WTC11 (cell line): ENCODE results near the gene SENP7.

ENCODE experiments used
- ATF1 ChIP-seq: sonication (generic); formaldehyde crosslinking; IDR thresholded peaks from 2 replicates; pipeline ENCODE4 v1.8.1; 2023; ENCODE audit warnings: mild to moderate bottlenecking, moderate library complexity, missing genetic modification reagents
- CREB1 ChIP-seq: sonication (generic); formaldehyde crosslinking; IDR thresholded peaks from 2 replicates; pipeline ENCODE4 v1.8.0; 2023; ENCODE audit warnings: mild to moderate bottlenecking, missing genetic modification reagents
- RORB ChIP-seq: fragments of 250-450 bp; sonication (Bioruptor Pico); IDR thresholded peaks from 2 replicates; pipeline ENCODE4 v1.9.0; 2021; ENCODE audit warnings: mild to moderate bottlenecking
- SMAD3 ChIP-seq: sonication (generic); formaldehyde crosslinking; IDR thresholded peaks from 2 replicates; pipeline ENCODE4 v1.8.0; 2022; ENCODE audit warnings: missing genetic modification reagents, mild to moderate bottlenecking, borderline replicate concordance
- TEAD1 ChIP-seq: sonication (generic); formaldehyde crosslinking; IDR thresholded peaks from 2 replicates; pipeline ENCODE4 v1.8.0; 2022; ENCODE audit warnings: mild to moderate bottlenecking, missing genetic modification reagents
- ZBTB21 ChIP-seq: sonication (generic); formaldehyde crosslinking; IDR thresholded peaks from 2 replicates; pipeline ENCODE4 v1.8.1; 2023; ENCODE audit warnings: mild to moderate bottlenecking, missing genetic modification reagents, borderline replicate concordance
- ZNF121 ChIP-seq: sonication (generic); formaldehyde crosslinking; IDR thresholded peaks from 2 replicates; pipeline ENCODE4 v1.8.0; 2023; ENCODE audit warnings: missing genetic modification reagents
- TF ChIP-seq, protein P1 (sequence below): sonication (generic); formaldehyde crosslinking; IDR thresholded peaks from 2 replicates; pipeline ENCODE4 v1.8.0; 2022; ENCODE audit warnings: mild to moderate bottlenecking, missing genetic modification reagents
- TF ChIP-seq, protein P2 (sequence below): sonication (generic); formaldehyde crosslinking; IDR thresholded peaks from 2 replicates; pipeline ENCODE4 v1.8.0; 2022; ENCODE audit warnings: mild to moderate bottlenecking, missing genetic modification reagents
- TF ChIP-seq, protein P3 (sequence below): sonication (generic); formaldehyde crosslinking; IDR thresholded peaks from 2 replicates; pipeline ENCODE4 v1.8.1; 2023; ENCODE audit warnings: mild to moderate bottlenecking, missing genetic modification reagents, borderline replicate concordance
- TF ChIP-seq, protein P4 (sequence below): fragments of 200-600 bp; IDR thresholded peaks from 2 replicates; pipeline ENCODE4 v1.8.0; 2022; ENCODE audit warnings: antibody characterized with exemption
- TF ChIP-seq, protein P5 (sequence below): sonication (generic); formaldehyde crosslinking; IDR thresholded peaks from 2 replicates; pipeline ENCODE4 v1.8.0; 2022; ENCODE audit warnings: mild to moderate bottlenecking, missing genetic modification reagents

DNA sequence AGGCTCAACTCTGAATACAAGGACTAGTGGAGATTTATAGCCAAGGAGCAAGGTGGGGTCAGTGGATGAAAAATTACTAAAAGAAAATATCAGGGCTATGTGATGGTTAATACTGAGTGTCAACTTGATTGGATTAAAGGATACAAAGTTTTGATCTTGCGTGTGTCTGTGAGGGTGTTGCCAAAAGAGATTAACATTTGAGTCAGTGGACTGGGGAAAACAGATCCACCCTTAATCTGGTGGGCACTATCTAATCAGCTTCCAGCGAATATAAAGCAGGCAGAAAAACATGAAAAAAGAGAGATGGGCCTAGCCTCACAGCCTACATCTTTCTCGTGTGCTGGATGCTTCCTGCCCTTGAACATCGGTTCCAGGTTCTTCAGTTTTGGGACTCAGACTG, 14.4 kb upstream of the SENP7 start:
- TF ChIP-seq, protein P1, sequence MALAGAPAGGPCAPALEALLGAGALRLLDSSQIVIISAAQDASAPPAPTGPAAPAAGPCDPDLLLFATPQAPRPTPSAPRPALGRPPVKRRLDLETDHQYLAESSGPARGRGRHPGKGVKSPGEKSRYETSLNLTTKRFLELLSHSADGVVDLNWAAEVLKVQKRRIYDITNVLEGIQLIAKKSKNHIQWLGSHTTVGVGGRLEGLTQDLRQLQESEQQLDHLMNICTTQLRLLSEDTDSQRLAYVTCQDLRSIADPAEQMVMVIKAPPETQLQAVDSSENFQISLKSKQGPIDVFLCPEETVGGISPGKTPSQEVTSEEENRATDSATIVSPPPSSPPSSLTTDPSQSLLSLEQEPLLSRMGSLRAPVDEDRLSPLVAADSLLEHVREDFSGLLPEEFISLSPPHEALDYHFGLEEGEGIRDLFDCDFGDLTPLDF (CRISPR knock-in tag), result no peak
- TF ChIP-seq TEAD1 (CRISPR knock-in tag) (no peak), ZBTB21 (CRISPR knock-in tag) (no peak), RORB (CRISPR knock-in tag) (no peak), SMAD3 (CRISPR knock-in tag) (no peak), ZNF121 (CRISPR knock-in tag) (no peak), CREB1 (CRISPR knock-in tag) (no peak), ATF1 (no peak)
- TF ChIP-seq, protein P2, sequence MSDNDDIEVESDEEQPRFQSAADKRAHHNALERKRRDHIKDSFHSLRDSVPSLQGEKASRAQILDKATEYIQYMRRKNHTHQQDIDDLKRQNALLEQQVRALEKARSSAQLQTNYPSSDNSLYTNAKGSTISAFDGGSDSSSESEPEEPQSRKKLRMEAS (CRISPR knock-in tag), result no peak
- TF ChIP-seq, protein P3, sequence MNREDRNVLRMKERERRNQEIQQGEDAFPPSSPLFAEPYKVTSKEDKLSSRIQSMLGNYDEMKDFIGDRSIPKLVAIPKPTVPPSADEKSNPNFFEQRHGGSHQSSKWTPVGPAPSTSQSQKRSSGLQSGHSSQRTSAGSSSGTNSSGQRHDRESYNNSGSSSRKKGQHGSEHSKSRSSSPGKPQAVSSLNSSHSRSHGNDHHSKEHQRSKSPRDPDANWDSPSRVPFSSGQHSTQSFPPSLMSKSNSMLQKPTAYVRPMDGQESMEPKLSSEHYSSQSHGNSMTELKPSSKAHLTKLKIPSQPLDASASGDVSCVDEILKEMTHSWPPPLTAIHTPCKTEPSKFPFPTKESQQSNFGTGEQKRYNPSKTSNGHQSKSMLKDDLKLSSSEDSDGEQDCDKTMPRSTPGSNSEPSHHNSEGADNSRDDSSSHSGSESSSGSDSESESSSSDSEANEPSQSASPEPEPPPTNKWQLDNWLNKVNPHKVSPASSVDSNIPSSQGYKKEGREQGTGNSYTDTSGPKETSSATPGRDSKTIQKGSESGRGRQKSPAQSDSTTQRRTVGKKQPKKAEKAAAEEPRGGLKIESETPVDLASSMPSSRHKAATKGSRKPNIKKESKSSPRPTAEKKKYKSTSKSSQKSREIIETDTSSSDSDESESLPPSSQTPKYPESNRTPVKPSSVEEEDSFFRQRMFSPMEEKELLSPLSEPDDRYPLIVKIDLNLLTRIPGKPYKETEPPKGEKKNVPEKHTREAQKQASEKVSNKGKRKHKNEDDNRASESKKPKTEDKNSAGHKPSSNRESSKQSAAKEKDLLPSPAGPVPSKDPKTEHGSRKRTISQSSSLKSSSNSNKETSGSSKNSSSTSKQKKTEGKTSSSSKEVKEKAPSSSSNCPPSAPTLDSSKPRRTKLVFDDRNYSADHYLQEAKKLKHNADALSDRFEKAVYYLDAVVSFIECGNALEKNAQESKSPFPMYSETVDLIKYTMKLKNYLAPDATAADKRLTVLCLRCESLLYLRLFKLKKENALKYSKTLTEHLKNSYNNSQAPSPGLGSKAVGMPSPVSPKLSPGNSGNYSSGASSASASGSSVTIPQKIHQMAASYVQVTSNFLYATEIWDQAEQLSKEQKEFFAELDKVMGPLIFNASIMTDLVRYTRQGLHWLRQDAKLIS (CRISPR knock-in tag), result no peak
- TF ChIP-seq, protein P4, sequence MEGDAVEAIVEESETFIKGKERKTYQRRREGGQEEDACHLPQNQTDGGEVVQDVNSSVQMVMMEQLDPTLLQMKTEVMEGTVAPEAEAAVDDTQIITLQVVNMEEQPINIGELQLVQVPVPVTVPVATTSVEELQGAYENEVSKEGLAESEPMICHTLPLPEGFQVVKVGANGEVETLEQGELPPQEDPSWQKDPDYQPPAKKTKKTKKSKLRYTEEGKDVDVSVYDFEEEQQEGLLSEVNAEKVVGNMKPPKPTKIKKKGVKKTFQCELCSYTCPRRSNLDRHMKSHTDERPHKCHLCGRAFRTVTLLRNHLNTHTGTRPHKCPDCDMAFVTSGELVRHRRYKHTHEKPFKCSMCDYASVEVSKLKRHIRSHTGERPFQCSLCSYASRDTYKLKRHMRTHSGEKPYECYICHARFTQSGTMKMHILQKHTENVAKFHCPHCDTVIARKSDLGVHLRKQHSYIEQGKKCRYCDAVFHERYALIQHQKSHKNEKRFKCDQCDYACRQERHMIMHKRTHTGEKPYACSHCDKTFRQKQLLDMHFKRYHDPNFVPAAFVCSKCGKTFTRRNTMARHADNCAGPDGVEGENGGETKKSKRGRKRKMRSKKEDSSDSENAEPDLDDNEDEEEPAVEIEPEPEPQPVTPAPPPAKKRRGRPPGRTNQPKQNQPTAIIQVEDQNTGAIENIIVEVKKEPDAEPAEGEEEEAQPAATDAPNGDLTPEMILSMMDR, result no peak
- TF ChIP-seq, protein P5, sequence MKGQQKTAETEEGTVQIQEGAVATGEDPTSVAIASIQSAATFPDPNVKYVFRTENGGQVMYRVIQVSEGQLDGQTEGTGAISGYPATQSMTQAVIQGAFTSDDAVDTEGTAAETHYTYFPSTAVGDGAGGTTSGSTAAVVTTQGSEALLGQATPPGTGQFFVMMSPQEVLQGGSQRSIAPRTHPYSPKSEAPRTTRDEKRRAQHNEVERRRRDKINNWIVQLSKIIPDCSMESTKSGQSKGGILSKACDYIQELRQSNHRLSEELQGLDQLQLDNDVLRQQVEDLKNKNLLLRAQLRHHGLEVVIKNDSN, result no peak
